ENCODE data around the gene TTC9B. TPM values are rescaled to one million over a fixed set of nuclear protein-coding genes. Genes with fewer than 3 reads are reported as not detected.

The TTC9B gene
- total RNA-seq, 1 experiment from 2014 or later, result not detected

DNA sequence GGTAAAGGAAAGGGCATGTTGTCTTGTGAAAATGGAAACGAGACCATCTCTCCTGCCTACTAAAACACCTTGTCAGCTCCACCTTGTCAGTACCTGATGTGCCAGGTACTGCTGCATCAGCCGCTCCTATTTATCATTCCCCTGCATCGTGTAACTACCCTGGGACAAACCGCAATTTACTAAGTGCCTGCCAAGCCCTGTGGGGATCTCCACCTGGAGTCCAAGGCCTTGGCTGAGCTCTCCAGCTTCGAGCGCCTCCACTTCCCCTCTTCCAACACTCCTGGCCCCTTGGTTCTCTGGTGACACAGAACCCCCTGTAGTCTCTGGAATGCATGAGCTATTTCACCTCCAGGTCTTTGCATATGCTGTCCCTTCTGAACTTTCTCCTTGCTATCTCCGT, 34.2 kb upstream of the TTC9B start:
- no peak for DNase-seq
- Histone ChIP-seq H3K27me3 (no peaks in the 10 kb centered on the region), H3K4me3 (no peak overlapping the region), H3K9me3 (no peaks in the 10 kb centered on the region), H3K36me3 (peaks cover 55% of the 10 kb centered on the region)

DNA sequence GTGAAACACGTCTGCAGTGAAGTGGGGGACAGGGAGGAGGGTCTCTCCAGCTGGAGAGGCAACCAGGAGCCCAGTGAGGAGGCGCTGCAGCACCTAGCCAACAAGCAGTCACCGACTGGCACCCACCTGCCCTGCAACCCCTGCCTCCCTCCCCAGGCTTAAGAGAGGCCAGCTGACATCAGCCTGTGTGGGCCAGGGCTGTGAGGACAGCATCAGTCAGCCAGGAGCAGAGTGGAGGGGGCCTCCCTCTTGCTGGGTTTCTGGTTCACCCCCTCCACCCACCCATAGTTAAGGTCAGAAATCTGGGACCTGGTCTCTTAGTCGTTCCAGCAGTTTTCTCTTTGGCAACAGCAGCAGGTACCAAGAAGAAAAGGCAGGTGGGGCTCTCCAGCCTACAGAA, 33.8 kb upstream of the TTC9B start:
- H3K27me3 ChIP-seq, result no peaks in the 10 kb centered on the region
- DNase-seq, result no peak
- no peaks in the 10 kb centered on the region for H3K9me3 ChIP-seq
- no peak overlapping the region for H3K4me3 ChIP-seq
- peaks cover 54% of the 10 kb centered on the region for H3K36me3 ChIP-seq

DNA sequence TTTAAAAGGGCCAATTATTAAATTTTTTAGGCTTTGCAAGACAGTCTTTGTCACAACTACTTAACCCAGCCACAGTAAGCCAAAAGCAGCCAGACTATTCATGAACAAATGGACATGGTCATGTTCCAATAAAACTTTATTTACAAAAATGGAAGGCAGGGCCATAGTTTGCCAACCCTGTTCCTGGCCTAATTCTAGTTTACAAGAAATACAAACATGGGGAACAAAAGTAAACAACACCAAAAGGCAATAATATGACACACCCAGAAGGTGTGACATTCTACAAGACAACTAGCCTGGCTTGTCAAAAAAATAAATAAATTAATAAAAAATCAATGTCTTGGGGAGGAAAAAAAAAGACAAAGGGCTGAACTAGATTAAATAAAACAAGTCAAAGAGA, 33.1 kb upstream of the TTC9B start:
- Histone ChIP-seq H3K27me3 (no peaks in the 10 kb centered on the region), H3K4me3 (no peak overlapping the region), H3K36me3 (peaks cover 51% of the 10 kb centered on the region), H3K9me3 (no peaks in the 10 kb centered on the region)
- no peak for DNase-seq

DNA sequence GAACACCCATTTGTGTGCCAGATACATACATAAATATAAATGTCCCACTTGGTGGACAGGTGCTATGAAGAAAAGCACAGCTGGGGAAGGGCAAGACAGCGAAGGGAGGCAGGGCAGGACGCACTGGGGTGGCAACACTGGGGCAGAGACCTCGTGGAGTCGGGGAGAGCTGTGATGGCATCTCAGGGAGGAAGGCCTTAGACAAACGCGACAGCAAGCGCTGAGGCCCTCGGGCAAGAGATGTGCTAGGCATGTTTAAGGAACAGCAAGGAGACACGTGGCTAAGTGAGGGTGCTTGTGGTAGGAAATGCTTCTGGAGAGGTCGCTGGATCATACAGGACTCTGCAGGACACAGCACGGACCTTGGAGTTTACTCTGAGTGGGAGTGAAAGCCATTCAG, 31.6 kb upstream of the TTC9B start:
- no peaks in the 10 kb centered on the region for H3K9me3 ChIP-seq
- H3K27me3 ChIP-seq, result no peaks in the 10 kb centered on the region
- H3K4me3 ChIP-seq, result no peak overlapping the region
- H3K36me3 ChIP-seq, result peaks cover 42% of the 10 kb centered on the region
- DNase-seq, result no peak

DNA sequence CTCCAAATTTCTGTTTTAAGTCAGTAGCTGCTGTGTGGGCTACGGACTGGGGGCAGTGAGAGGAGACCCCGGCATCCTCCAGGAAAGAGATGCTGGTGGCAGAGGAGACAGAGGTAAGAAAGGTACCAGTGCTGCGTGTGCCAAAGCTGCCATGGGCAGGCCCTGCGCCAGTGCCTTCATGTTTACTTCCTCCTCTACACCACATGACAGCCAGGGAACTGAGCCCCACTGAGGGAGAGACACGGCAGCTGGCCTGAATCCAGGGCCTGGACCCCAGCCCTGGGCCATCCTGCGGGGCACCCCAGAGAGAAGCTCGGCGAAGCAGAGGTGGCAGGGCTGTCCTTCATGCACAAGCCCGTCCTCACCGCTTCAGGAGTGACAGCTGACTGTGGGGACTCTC, 31.0 kb upstream of the TTC9B start:
- H3K9me3 ChIP-seq, result no peaks in the 10 kb centered on the region
- no peak for DNase-seq
- H3K36me3 ChIP-seq, result peaks cover 40% of the 10 kb centered on the region
- H3K4me3 ChIP-seq, result no peak overlapping the region
- no peaks in the 10 kb centered on the region for H3K27me3 ChIP-seq

DNA sequence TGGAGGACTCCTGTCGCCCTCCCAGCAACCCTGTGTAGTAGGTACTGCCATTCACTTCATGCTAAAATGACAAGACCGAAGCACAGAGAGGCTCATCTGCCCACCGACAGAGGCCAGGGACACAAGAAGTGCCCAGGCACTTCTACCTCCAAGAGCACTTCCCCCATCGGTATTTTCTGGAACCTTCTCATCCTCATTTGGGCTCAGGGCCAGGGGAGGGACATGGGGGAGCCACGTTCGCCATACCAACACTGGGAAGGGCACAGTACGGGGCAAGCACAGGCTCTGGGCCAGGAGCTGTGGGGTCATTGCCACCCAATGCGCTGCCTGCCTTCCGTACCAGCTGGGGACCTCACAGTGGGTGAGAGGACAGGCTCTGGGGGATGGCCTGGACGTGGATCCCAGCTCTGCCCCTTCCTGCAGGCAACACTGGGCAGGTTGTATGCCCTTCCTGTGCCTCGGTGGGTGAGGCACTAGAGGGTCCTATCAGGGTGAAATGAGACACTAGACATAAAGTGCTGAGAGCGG, 29.6 kb upstream of the TTC9B start:
- H3K27me3 ChIP-seq, result no peaks in the 10 kb centered on the region
- no peak for DNase-seq
- no peaks in the 10 kb centered on the region for H3K9me3 ChIP-seq
- H3K4me3 ChIP-seq, result no peak overlapping the region
- peaks cover 36% of the 10 kb centered on the region for H3K36me3 ChIP-seq

DNA sequence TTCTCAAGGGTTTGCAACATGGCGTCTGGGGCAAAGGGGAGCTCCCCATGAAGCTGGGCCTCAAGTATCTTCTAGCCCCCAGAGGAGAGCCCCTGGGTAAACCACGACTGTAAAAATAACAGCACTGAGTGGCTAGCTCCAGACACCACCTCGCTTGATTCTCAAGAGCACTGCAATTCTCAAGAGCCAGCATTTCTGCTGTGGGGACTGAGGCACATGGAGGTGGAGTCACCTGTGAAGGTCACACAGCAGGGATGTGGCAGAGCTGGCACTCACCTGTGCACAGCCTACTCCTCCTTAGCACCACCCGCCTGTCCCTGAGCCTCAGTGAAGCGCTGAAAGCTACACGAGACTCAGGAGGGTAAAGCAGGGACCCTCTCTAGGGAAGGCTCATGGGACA, 29.0 kb upstream of the TTC9B start:
- no peak for DNase-seq
- Histone ChIP-seq H3K36me3 (peaks cover 35% of the 10 kb centered on the region), H3K9me3 (no peaks in the 10 kb centered on the region), H3K27me3 (no peaks in the 10 kb centered on the region), H3K4me3 (no peak overlapping the region)

DNA sequence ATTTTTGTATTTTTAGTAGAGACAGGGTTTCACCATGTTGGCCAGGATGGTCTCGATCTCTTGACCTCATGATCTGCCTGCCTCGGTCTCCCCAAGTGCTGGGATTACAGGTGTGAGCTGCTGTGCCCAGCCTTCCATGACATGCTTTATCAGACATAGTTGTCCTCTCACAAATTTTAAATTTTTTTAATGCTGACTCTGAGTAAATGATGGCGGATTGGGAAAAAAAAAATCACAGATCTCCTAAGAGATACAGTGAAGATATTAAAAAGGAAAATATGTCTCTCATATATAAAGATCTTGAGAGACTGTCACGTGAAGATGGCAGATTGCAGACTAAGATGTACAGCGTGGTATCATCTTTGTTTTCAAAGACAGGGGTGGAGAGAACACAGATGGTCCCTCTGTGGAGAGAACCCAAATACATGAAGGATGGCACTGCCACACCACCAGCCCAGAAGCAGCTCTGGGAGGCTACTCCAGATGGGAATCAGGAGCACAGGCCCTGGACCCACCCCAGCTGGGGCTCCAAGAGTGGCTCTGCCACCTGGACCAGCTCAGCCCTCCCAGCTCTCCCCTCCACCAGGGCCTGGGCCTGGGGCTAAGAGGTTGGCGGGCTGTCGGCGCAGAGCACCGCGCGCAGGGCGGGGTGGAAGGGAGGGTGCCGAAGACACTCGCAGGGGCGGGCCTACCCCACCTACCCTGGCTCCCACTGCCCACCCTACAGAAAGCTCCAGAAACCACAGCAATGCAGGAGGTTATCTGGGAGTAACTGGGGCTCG, 28.3 kb upstream of the TTC9B start:
- peaks cover 38% of the 10 kb centered on the region for H3K36me3 ChIP-seq
- no peaks in the 10 kb centered on the region for H3K9me3 ChIP-seq
- no peak for DNase-seq
- H3K27me3 ChIP-seq, result no peaks in the 10 kb centered on the region
- no peak overlapping the region for H3K4me3 ChIP-seq

DNA sequence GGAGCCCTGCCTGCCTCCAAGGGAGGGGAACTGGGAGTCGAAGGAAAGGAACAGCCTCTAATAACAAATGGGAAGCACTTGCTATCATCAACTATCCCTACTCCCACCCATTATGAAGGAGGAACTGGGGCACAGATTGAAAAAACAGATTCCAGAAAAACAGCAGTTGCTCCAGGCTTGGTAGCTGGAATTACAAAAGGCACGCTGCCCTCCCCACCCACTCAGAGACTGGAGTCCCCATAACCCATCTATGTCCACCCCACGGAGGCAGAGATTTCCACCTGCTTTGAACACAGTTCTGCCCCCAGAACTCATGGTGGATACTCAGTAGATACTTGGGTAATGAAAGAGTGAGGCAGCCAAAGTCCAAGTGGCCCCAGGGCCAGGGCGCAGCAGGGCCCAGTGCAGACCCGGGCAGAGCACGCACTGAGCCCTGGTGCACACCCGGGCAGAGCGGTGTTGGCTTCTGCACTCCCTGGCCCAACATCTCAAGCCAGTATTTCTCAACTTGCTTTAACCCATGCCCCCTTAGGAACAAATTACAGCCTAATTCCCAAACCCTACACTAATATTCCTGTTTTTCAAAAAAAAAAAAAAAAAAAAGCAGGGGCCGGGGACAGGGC, 27.4 kb upstream of the TTC9B start:
- no peaks in the 10 kb centered on the region for H3K27me3 ChIP-seq
- no peak for DNase-seq
- peaks cover 44% of the 10 kb centered on the region for H3K36me3 ChIP-seq
- no peak overlapping the region for H3K4me3 ChIP-seq
- no peaks in the 10 kb centered on the region for H3K9me3 ChIP-seq

DNA sequence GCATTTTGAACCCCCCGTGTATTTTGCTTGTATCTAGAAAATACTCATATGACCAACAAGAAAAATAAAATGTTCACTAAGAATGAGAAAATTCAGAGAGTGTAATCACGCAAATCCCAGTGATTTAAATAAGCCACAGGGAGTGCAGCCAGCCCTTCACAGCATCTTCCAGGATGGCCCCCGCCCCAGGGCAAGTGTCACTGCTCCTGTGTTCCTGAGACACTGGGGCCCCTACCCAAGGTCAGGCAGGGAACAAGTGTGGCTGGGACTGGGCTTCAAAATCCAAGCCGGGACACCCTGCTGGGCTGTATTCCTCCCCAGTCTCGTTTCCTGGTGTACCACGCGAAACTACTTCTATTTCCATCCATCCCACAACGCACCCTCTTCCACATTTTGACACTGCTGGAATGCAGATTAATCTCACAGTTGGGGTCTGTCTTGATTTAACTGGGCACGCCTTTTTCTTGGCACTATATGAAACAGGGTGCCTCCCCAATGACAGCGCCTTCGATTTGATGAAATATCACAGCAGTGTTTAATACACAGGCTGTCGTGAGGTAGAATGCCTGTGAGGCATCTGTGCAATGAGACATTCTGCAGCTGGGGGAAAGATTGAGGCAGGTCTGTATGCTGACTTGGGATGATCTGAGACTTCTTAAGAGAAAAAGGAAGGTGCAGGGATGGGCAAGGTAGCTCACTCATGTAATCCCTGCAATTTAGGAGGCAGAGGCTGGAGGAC, 26.6 kb upstream of the TTC9B start:
- Histone ChIP-seq H3K27me3 (no peaks in the 10 kb centered on the region), H3K4me3 (no peak overlapping the region), H3K36me3 (peaks cover 46% of the 10 kb centered on the region), H3K9me3 (no peaks in the 10 kb centered on the region)
- DNase-seq, result no peak

DNA sequence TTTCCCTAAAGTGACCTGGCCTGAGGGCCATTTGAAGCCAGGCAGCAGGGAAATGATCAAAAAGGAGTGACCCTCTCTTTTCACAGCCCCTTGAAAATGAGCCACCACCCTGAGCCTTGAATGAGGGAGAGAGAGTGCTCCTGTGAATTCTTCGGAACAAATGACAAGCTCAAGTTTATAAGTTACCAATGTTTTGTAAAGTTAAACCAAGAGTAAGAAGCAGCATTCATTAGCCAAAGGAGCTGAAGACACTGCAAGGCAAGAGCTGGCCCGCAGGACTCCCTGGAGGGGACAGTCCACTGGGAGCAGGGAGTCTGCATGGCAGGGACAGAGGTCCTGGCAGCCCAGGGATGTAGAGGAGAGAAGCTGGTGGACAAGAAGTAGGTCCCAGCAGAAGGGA, 25.0 kb upstream of the TTC9B start:
- H3K4me3 ChIP-seq, result no peak overlapping the region
- H3K27me3 ChIP-seq, result no peaks in the 10 kb centered on the region
- no peaks in the 10 kb centered on the region for H3K9me3 ChIP-seq
- peaks cover 60% of the 10 kb centered on the region for H3K36me3 ChIP-seq
- DNase-seq, result no peak

DNA sequence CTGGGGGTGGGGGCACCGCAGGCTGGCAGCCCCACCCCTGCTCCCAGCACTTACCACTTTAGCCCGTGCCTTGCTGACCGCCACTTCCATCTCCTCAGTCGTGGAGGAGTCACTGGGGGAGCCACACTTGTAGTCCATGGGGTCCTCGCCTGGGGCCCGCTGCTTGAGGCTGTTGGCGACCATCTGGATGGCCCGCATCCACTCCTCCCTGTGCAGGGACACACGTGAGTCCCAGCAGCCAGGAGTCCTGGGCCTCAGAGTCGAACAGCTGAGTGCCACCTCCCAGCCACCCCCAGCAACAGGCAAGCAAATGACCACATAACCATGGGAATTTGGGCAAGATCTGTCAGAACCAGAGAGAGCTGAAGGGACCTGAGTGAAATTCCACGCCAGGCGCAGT, 24.3 kb upstream of the TTC9B start:
- DNase-seq, result no peak
- Histone ChIP-seq H3K9me3 (no peaks in the 10 kb centered on the region), H3K27me3 (no peaks in the 10 kb centered on the region), H3K36me3 (peaks cover 64% of the 10 kb centered on the region), H3K4me3 (no peak overlapping the region)

DNA sequence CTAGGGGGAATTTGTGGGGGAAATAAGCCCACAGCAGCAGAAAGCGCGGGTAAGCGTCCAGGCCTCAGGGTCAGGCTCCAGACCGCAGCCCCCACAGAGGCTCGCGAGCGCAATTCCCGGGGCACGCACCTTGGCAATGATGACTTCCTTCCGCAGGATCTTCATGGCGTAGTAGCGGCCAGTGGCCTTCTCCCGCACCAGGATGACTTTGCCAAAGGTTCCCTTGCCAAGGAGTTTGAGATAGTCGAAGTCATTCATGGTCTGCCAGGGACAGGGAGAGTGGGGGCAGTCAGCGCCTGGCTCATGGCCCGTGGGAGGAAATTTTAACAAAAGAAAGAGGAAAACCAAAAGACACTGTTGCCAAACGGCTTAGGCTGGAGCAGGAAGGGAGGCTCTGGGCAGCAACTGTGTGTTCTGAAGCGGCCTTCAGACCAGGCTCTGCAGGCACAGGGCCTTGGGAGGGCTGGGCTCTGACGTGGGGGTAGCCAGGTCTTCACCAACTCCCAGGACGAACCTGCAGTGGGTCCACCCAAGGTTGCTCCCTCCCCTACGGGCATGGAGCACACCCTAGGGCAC, 23.7 kb upstream of the TTC9B start:
- H3K4me3 ChIP-seq, result no peak overlapping the region
- H3K36me3 ChIP-seq, result peaks cover 67% of the 10 kb centered on the region
- no peak for DNase-seq
- H3K9me3 ChIP-seq, result no peaks in the 10 kb centered on the region
- no peaks in the 10 kb centered on the region for H3K27me3 ChIP-seq

DNA sequence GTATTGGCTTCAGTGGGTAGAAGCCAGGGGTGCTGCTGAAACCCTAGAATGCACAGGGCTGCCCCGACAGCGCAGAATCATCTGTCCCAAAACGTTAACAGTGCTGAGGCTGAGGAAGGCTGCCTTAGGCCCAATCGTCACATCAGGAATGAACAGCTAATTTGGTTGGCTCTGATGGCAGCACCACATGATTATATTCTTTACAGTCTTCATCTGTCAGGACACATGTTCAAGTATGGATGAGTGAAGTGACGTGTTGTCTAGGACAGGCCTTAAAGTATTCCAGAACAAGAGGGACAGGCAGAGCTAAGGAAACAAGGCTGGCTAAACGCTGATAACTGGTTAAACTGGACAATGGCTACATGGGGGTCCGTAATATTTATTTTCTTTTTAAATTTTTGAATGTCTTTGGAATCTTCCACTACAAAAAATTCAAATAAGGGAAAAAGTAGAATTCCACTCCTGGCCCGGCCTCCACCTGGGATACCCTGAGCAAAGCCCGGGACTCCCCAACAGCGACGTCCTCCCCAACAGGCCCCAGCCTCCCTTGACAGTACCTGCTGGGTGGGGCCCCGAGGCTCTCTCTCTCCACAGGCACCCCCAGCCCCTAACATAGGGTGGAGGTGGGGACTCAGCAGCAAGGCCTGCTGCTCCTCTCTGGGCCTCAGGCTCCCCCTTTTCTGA, 23.1 kb upstream of the TTC9B start:
- Histone ChIP-seq H3K27me3 (no peaks in the 10 kb centered on the region), H3K36me3 (peaks cover 68% of the 10 kb centered on the region), H3K4me3 (no peak overlapping the region), H3K9me3 (no peaks in the 10 kb centered on the region)
- DNase-seq, result no peak

DNA sequence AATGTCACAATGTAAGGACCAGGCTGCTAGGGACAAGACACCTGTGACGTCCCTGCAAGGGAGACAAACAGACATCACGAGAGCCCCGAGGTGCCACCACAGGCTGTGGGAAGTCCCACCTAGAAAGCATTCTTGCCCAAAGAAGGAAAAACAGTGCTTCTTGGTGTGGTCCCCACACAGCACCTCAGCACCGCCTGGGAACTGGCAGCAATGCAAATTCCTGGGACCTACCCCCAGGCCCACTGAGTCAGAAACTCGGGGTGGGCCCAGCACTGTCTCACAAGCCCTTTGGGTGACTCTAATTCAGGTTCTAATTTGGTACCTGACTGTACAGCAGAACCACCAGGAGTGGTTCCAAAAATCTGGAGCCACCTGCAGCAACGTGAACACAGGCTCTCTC, 22.1 kb upstream of the TTC9B start:
- DNase-seq, result no peak
- H3K27me3 ChIP-seq, result no peaks in the 10 kb centered on the region
- H3K9me3 ChIP-seq, result no peaks in the 10 kb centered on the region
- H3K36me3 ChIP-seq, result peaks cover 70% of the 10 kb centered on the region
- H3K4me3 ChIP-seq, result no peak overlapping the region

DNA sequence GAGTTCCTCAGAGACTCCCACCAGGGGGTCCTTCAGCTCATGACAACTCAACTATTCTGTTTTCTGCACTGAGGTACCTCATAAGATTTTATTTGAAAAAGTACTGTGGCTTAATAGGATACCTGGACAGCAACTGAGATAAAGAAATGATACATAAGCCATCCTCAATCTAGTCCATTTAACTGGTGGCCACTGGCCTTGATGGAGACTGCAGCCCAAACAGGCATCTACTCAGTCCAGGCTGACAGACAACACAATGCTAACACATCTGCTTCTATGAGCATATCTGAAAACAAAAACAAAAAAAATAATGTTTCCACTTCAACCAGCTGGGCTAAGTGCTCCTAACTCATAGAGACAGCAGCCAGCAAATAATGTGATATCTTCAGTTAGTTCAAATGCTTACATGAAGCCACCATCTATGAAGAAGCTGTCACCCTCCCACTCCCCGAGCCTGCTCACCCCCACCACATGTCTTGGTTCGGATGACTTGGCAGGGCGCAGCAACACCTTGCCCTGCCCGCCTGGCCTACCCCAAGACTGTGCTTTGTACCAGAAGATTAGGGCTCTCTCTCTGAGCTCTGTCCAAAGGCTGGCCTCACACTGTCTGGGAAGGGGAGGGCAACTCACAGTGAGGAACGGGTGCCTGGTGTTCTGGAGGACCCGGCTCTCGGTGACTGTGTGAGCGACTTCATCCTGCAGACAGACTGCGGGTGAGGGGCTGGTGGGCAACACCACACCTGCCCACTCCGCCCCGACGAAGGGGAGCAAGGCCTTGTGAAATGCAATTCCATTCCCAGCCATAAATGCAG, 21.4 kb upstream of the TTC9B start:
- H3K27me3 ChIP-seq, result no peaks in the 10 kb centered on the region
- no peak overlapping the region for H3K4me3 ChIP-seq
- DNase-seq, result no peak
- no peaks in the 10 kb centered on the region for H3K9me3 ChIP-seq
- peaks cover 70% of the 10 kb centered on the region for H3K36me3 ChIP-seq
